ENCODE results near the gene NINJ2.

NINJ2 gene

DNA sequence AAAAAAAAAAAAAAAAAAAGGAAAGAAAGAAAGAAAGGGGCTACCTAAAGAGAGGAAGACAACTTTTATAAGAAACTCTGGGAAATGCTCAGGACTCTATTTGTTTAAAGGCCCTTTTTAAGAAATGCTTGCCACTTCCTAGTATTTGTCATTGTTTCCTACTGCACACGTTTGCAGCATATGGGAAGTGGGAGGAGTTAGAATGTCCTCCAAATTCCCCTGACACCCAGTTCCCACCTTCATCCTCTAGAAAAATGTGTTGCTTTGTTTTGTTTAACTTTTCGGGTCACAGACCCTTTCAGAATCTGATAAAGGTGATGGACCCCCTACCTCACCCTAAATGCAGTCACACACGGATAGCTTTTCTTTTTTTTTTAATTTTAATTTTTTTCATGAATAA lies 40.8 kb downstream of the NINJ2 start:
- TF ChIP-seq, protein P1, sequence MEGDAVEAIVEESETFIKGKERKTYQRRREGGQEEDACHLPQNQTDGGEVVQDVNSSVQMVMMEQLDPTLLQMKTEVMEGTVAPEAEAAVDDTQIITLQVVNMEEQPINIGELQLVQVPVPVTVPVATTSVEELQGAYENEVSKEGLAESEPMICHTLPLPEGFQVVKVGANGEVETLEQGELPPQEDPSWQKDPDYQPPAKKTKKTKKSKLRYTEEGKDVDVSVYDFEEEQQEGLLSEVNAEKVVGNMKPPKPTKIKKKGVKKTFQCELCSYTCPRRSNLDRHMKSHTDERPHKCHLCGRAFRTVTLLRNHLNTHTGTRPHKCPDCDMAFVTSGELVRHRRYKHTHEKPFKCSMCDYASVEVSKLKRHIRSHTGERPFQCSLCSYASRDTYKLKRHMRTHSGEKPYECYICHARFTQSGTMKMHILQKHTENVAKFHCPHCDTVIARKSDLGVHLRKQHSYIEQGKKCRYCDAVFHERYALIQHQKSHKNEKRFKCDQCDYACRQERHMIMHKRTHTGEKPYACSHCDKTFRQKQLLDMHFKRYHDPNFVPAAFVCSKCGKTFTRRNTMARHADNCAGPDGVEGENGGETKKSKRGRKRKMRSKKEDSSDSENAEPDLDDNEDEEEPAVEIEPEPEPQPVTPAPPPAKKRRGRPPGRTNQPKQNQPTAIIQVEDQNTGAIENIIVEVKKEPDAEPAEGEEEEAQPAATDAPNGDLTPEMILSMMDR (IDR thresholded peaks at IDR 0.05; ENCODE audit: insufficient read depth, low read length, poor library complexity, severe bottlenecking), result no peak
- H3K4me3 ChIP-seq (replicated peaks; ENCODE audit: low read depth, low read length), result no peak overlapping the region
- no peaks in the 10 kb centered on the region for H3K27me3 ChIP-seq (replicated peaks; ENCODE audit: control insufficient read depth, insufficient read depth, low read length)
- no peak for DNase-seq (ENCODE audit: extremely low read depth, insufficient read length)
- no peaks in the 10 kb centered on the region for H3K36me3 ChIP-seq (ENCODE audit: control insufficient read depth, insufficient read depth, low read length)

DNA sequence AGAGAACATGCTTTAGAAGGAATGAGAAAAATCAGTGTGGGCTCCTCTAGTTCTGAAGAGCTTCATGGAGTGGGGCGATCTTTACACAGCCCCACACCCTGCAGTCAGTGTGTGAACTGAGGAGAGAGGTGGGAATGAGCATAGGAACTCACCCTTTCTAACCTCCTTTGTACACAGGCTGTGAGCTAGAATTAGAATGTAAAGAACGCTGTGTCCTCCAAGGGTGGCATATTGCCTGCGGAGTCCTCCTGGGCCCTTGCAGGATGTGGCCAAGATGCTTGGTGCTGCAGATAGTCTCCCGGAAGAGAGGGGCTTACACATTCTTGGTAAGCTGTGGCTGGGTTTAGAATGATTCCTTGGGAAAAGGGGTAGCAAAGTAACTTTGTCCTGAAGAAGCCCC lies 43.9 kb downstream of the NINJ2 start:
- no peak for DNase-seq (ENCODE audit: extremely low read depth, insufficient read length)
- TF ChIP-seq, protein P1 (IDR thresholded peaks at IDR 0.05; ENCODE audit: insufficient read depth, low read length, poor library complexity, severe bottlenecking), result no peak
- H3K27me3 ChIP-seq (replicated peaks; ENCODE audit: control insufficient read depth, insufficient read depth, low read length), result no peaks in the 10 kb centered on the region
- no peak overlapping the region for H3K4me3 ChIP-seq (replicated peaks; ENCODE audit: low read depth, low read length)
- no peaks in the 10 kb centered on the region for H3K36me3 ChIP-seq (ENCODE audit: control insufficient read depth, insufficient read depth, low read length)

DNA sequence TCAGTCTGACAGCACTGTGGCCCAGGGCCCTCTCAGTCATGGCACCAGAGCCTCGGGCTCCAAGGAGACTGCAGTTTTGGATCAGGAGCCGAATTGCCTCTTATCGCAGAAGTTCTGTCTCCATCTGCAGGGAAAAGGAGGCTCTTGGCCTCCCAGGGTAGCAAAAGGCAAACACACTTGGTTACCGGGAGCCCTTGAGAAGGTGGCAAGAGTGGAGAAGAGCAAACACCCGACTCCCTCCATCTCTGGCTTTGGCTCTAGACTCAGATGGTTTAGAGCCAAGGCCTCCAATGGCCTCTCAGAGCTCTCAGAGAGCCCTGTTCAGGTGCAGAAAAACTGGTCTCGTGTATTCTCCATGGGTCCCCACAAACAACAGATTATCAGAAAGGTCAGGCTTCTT lies 44.6 kb downstream of the NINJ2 start:
- TF ChIP-seq, protein P1 (IDR thresholded peaks at IDR 0.05; ENCODE audit: insufficient read depth, low read length, poor library complexity, severe bottlenecking), result no peak
- no peaks in the 10 kb centered on the region for H3K27me3 ChIP-seq (replicated peaks; ENCODE audit: control insufficient read depth, insufficient read depth, low read length)
- no peaks in the 10 kb centered on the region for H3K36me3 ChIP-seq (ENCODE audit: control insufficient read depth, insufficient read depth, low read length)
- H3K4me3 ChIP-seq (replicated peaks; ENCODE audit: low read depth, low read length), result no peak overlapping the region
- no peak for DNase-seq (ENCODE audit: extremely low read depth, insufficient read length)

DNA sequence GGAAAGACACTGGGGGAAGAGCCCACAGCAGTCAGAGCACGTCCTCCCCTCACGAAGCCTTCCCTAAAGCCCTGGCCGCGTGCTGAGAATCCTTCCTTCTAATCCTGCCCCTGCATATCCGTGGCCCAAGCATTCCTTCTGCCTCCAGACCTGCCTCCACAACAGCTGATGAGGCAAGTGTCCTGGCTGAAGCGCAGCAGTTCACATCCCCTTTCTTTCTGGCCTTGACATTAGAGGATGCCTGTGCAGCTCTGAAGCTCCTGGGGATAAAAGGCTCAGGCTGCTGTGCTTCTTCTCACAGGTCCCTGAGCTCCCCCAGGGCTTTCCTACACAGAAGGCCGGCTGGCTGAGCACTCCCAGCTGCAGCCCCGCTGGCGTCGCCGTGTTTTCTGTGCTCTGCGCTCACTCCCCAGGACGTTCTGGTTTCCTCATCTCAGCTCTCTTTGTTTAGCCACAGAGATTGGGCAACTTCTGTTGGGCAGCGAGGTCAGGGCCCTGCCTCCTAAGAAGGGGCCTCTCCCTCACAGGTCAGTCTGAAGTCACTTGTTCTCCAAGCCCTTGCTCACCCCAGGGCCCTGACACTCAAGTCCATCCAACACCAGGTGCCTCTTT lies 45.8 kb downstream of the NINJ2 start:
- no peak for DNase-seq (ENCODE audit: extremely low read depth, insufficient read length)
- H3K36me3 ChIP-seq (ENCODE audit: control insufficient read depth, insufficient read depth, low read length), result no peaks in the 10 kb centered on the region
- H3K4me3 ChIP-seq (replicated peaks; ENCODE audit: low read depth, low read length), result no peak overlapping the region
- TF ChIP-seq, protein P1 (IDR thresholded peaks at IDR 0.05; ENCODE audit: insufficient read depth, low read length, poor library complexity, severe bottlenecking), result no peak
- no peaks in the 10 kb centered on the region for H3K27me3 ChIP-seq (replicated peaks; ENCODE audit: control insufficient read depth, insufficient read depth, low read length)

DNA sequence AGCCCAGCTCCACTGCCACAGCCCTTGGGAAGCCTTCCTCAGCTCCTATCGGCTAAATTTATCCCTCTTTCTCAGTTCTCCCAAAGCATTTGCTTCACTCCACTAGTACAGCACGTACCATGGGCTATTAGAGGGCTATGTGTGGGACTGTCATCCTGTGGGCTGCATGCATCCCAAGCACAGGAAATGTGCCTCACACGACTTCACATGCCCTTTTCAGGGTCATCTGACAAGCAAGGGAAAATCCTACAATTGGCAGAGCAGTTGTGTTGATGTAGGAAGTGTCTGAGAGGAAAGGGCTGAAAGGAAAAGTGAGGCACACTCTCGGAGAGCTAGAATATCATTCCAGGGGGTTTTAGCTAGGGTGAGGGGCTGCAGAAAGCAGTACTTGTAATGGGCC lies 47.6 kb downstream of the NINJ2 start:
- Histone ChIP-seq H3K36me3 (ENCODE audit: control insufficient read depth, insufficient read depth, low read length) (no peaks in the 10 kb centered on the region), H3K27me3 (replicated peaks; ENCODE audit: control insufficient read depth, insufficient read depth, low read length) (no peaks in the 10 kb centered on the region), H3K4me3 (replicated peaks; ENCODE audit: low read depth, low read length) (no peak overlapping the region)
- DNase-seq (ENCODE audit: extremely low read depth, insufficient read length), result no peak
- TF ChIP-seq, protein P1 (IDR thresholded peaks at IDR 0.05; ENCODE audit: insufficient read depth, low read length, poor library complexity, severe bottlenecking), result no peak
